ENCODE measurements around the gene TNFAIP3. TPM values are rescaled to one million over a fixed set of nuclear protein-coding genes. Genes with fewer than 3 reads are reported as not detected.

TNFAIP3 gene
- total RNA-seq, 1 donor from 2014 or later: 250 TPM

DNA sequence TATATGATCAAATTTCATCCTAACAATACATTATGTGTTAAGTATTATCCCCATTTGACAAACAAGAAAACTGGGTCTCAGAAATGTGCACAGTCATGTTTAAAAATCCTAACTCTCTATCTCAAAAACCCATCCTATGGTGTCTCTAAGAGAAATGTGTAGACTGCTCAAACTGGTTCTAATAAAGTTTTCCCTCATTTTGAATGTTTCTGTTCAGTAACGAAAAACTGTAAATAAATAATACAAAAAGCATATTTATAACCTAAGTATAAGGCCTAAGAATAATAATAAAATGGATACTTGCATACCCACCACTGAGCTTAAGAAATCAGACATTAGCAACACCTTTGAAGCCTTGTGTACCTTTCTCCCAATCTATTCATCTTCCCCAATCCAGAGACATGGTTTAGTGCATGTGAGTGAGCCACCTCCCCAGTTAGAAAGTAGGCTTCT, 39.0 kb downstream of the TNFAIP3 start:
- intact Hi-C loops (cut with micrococcal nuclease): loop anchor here (5.0 kb wide), 2 partner anchors 686 to 689 kb away; partner anchors contain the start of gene IFNGR1
- H3K4me3 Mint-ChIP-seq: peak overlapping the region; percentile 48

GRCh38 chr6:137907170-137907569, 40.1 kb downstream of the TNFAIP3 start:
- Mint-ChIP-seq H3K4me1 (ENCODE audit: low read depth) (peaks cover 87% of the 10 kb centered on the region), H3K36me3 (ENCODE audit: low read depth) (peaks cover 2% of the 10 kb centered on the region), H3K4me3 (no peak overlapping the region), H3K27ac (peak overlapping the region; percentile 66), H3K27me3 (ENCODE audit: insufficient read depth) (no peaks in the 10 kb centered on the region), H3K9me3 (no peaks in the 10 kb centered on the region)
- DNase-seq (ENCODE audit: low spot score): no peak
- intact Hi-C loops (cut with micrococcal nuclease): loop anchor here (5.0 kb wide), 2 partner anchors 685 to 690 kb away; partner anchors contain the start of gene IFNGR1

More for the DNA sequence above, 39.0 kb downstream of the TNFAIP3 start:
- no peaks in the 10 kb centered on the region for H3K27me3 Mint-ChIP-seq (ENCODE audit: insufficient read depth)
- H3K27ac Mint-ChIP-seq: peak overlapping the region; percentile 76
- H3K4me1 Mint-ChIP-seq (ENCODE audit: low read depth): peaks cover 76% of the 10 kb centered on the region
- H3K36me3 Mint-ChIP-seq (ENCODE audit: low read depth): peaks cover 2% of the 10 kb centered on the region
- no peak for DNase-seq (ENCODE audit: low spot score)
- no peaks in the 10 kb centered on the region for H3K9me3 Mint-ChIP-seq

- Mint-ChIP-seq H3K27ac (peak overlapping the region; percentile 84), H3K4me3 (peak overlapping the region; percentile 46), H3K36me3 (ENCODE audit: low read depth) (peaks cover 10% of the 10 kb centered on the region), H3K9me3 (peaks cover 11% of the 10 kb centered on the region), H3K27me3 (ENCODE audit: insufficient read depth) (no peaks in the 10 kb centered on the region), H3K4me1 (ENCODE audit: low read depth) (peaks cover 70% of the 10 kb centered on the region)
- intact Hi-C loops (cut with micrococcal nuclease): loop anchor here (1.0 to 5.0 kb wide), 3 partner anchors 18 to 692 kb away; partner anchors contain the start of gene IFNGR1
- DNase-seq (ENCODE audit: low spot score): no peak
Measured at GRCh38 chr6:137909533-137909932, 42.5 kb downstream of the TNFAIP3 start.

DNA sequence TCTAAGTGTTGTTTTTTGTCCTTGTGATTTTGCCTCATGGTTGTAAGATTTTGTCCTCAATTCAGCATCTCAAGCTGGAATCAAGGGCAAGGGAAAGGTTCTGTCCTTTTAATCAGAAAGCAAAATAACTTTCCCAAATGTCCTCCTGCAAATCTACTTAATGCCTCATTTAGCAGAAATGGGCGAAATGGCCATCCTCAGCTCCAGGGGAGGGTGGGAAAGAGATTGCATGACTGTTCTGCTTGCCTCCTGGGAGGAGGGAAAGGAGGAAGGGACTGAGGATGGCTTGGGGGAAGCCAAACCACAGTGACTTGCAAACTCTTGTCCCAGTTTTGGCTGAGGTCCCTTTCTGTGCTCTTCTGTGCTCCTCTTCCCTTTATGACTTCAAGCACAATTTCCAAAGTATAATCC, 43.4 kb downstream of the TNFAIP3 start:
- no peak overlapping the region for H3K27ac Mint-ChIP-seq
- H3K4me3 Mint-ChIP-seq: no peak overlapping the region
- H3K36me3 Mint-ChIP-seq (ENCODE audit: low read depth): peaks cover 13% of the 10 kb centered on the region
- intact Hi-C loops (cut with micrococcal nuclease): no loop called here
- peaks cover 16% of the 10 kb centered on the region for H3K9me3 Mint-ChIP-seq
- peaks cover 62% of the 10 kb centered on the region for H3K4me1 Mint-ChIP-seq (ENCODE audit: low read depth)
- H3K27me3 Mint-ChIP-seq (ENCODE audit: insufficient read depth): no peaks in the 10 kb centered on the region
- no peak for DNase-seq (ENCODE audit: low spot score)

GRCh38 chr6:137910843-137911456, 43.9 kb downstream of the TNFAIP3 start:
- H3K27me3 Mint-ChIP-seq (ENCODE audit: insufficient read depth): no peaks in the 10 kb centered on the region
- H3K4me3 Mint-ChIP-seq: no peak overlapping the region
- no peak overlapping the region for H3K27ac Mint-ChIP-seq
- intact Hi-C loops (cut with micrococcal nuclease): no loop called here
- no peak for DNase-seq (ENCODE audit: low spot score)
- peaks cover 21% of the 10 kb centered on the region for H3K9me3 Mint-ChIP-seq
- peaks cover 59% of the 10 kb centered on the region for H3K4me1 Mint-ChIP-seq (ENCODE audit: low read depth)
- H3K36me3 Mint-ChIP-seq (ENCODE audit: low read depth): peaks cover 13% of the 10 kb centered on the region

- H3K27me3 Mint-ChIP-seq (ENCODE audit: insufficient read depth): no peaks in the 10 kb centered on the region
- H3K36me3 Mint-ChIP-seq (ENCODE audit: low read depth): peaks cover 14% of the 10 kb centered on the region
- no peak overlapping the region for H3K4me3 Mint-ChIP-seq
- intact Hi-C loops (cut with micrococcal nuclease): no loop called here
- no peak overlapping the region for H3K27ac Mint-ChIP-seq
- no peak for DNase-seq (ENCODE audit: low spot score)
- H3K4me1 Mint-ChIP-seq (ENCODE audit: low read depth): peaks cover 51% of the 10 kb centered on the region
- peaks cover 24% of the 10 kb centered on the region for H3K9me3 Mint-ChIP-seq
Measured at GRCh38 chr6:137911675-137912191, 44.7 kb downstream of the TNFAIP3 start.

DNA sequence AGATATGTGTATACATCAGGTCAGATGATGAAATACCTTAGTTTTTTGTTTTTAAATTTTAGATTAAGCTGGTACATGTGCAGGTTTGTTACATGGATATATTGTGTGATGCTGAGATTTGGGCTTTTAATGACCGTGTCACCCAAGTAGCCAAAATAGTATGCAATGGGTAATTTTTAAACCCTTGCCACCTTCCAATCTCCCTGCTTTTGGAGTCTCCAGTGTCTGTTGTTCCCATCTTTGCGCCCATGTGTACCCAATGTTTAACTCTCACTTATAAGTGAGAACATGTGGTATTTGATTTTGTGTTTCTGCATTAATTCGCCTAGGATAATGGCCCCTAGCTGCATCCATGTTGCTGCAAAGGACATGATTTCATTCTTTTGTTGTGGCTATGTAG, 45.8 kb downstream of the TNFAIP3 start:
- H3K4me1 Mint-ChIP-seq (ENCODE audit: low read depth): peaks cover 44% of the 10 kb centered on the region
- intact Hi-C loops (cut with micrococcal nuclease): no loop called here

DNA sequence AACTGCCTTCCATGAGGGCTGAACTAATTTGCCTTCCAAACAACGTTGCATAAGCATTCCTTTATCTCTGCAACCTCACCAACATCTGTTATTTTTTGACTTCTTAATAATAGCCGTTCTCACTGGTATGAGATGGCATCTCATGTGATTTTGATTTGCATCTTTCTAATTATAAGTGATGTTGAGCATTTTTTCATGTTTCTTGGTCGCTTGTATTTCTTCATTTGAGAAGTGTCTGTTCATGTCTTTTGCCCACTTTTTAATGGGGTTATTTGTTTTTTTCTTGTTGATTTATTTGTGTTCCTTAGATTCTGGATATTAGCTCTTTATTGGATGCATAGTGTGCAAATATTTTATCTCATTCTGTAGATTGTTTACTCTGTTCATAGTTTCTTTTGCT, 46.4 kb downstream of the TNFAIP3 start:
- intact Hi-C loops (cut with micrococcal nuclease): no loop called here
- Mint-ChIP-seq H3K27me3 (ENCODE audit: insufficient read depth) (no peaks in the 10 kb centered on the region), H3K9me3 (peaks cover 24% of the 10 kb centered on the region), H3K36me3 (ENCODE audit: low read depth) (peaks cover 14% of the 10 kb centered on the region), H3K4me3 (no peak overlapping the region), H3K27ac (no peak overlapping the region), H3K4me1 (ENCODE audit: low read depth) (peaks cover 40% of the 10 kb centered on the region)
- DNase-seq (ENCODE audit: low spot score): no peak

More for the DNA sequence above, 45.8 kb downstream of the TNFAIP3 start:
- H3K9me3 Mint-ChIP-seq: peaks cover 24% of the 10 kb centered on the region
- DNase-seq (ENCODE audit: low spot score): no peak
- no peak overlapping the region for H3K4me3 Mint-ChIP-seq
- no peaks in the 10 kb centered on the region for H3K27me3 Mint-ChIP-seq (ENCODE audit: insufficient read depth)
- peaks cover 14% of the 10 kb centered on the region for H3K36me3 Mint-ChIP-seq (ENCODE audit: low read depth)
- no peak overlapping the region for H3K27ac Mint-ChIP-seq

GRCh38 chr6:137913996-137914529, 47.0 kb downstream of the TNFAIP3 start:
- Mint-ChIP-seq H3K27me3 (ENCODE audit: insufficient read depth) (no peaks in the 10 kb centered on the region), H3K36me3 (ENCODE audit: low read depth) (peaks cover 14% of the 10 kb centered on the region), H3K27ac (no peak overlapping the region), H3K4me3 (no peak overlapping the region), H3K4me1 (ENCODE audit: low read depth) (peaks cover 40% of the 10 kb centered on the region), H3K9me3 (peaks cover 24% of the 10 kb centered on the region)
- DNase-seq (ENCODE audit: low spot score): no peak
- intact Hi-C loops (cut with micrococcal nuclease): no loop called here

DNA sequence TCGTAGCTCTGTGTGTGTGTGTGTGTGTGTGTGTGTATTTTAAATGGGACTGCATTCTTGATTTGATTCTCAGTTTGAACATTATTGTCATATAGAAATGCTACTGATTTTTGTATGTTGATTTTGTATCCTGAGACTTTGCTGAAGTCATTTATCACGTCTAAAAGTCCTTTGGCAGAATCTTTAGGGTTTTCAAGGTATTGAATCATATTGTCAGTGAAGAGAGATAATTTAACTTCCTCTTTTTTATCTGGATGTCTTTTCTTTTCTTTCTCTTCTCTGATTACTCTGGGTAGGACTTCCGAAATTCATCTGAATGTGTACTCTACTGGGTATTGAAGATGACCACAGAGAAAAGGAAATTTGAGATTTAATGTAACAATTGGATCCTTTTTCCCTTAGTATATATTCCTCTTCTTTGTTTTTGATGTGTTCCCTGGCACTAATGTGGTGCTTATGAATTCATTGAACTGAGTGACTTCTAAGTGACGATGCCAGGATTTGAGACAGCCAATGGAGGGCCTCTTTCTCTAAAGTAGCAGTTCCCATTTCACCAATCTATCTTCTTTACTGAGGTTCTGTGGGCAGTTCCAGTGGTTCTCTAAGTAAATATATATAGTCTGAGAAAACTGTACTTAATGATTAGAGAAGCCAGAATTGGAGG, 47.6 kb downstream of the TNFAIP3 start:
- intact Hi-C loops (cut with micrococcal nuclease): no loop called here
- Mint-ChIP-seq H3K27me3 (ENCODE audit: insufficient read depth) (no peaks in the 10 kb centered on the region), H3K4me3 (no peak overlapping the region), H3K27ac (no peak overlapping the region), H3K9me3 (peaks cover 24% of the 10 kb centered on the region), H3K4me1 (ENCODE audit: low read depth) (peaks cover 37% of the 10 kb centered on the region), H3K36me3 (ENCODE audit: low read depth) (peaks cover 14% of the 10 kb centered on the region)
- DNase-seq (ENCODE audit: low spot score): no peak

DNA sequence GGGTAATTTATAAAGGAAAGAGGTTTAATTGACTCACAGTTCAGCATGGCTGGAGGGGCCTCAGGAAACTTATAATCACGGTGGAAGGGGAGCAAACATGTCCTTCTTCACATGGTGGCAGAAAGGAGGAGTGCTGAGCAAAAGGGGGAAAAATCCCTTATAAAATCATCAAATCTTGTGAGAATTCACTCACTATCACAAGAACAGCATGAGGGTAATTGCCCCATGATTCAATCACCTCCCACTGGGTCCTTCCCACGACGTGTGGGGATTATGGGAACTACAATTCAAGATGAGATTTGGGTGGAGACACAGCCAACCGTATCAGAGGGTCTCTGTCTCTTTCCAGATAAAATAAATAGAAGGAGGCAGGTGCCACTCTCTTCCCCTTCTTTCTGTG, 48.7 kb downstream of the TNFAIP3 start:
- DNase-seq (ENCODE audit: low spot score): no peak
- H3K4me3 Mint-ChIP-seq: no peak overlapping the region
- H3K4me1 Mint-ChIP-seq (ENCODE audit: low read depth): peaks cover 26% of the 10 kb centered on the region
- intact Hi-C loops (cut with micrococcal nuclease): no loop called here
- no peaks in the 10 kb centered on the region for H3K27me3 Mint-ChIP-seq (ENCODE audit: insufficient read depth)
- peaks cover 14% of the 10 kb centered on the region for H3K36me3 Mint-ChIP-seq (ENCODE audit: low read depth)
- peaks cover 24% of the 10 kb centered on the region for H3K9me3 Mint-ChIP-seq
- H3K27ac Mint-ChIP-seq: no peak overlapping the region

DNA sequence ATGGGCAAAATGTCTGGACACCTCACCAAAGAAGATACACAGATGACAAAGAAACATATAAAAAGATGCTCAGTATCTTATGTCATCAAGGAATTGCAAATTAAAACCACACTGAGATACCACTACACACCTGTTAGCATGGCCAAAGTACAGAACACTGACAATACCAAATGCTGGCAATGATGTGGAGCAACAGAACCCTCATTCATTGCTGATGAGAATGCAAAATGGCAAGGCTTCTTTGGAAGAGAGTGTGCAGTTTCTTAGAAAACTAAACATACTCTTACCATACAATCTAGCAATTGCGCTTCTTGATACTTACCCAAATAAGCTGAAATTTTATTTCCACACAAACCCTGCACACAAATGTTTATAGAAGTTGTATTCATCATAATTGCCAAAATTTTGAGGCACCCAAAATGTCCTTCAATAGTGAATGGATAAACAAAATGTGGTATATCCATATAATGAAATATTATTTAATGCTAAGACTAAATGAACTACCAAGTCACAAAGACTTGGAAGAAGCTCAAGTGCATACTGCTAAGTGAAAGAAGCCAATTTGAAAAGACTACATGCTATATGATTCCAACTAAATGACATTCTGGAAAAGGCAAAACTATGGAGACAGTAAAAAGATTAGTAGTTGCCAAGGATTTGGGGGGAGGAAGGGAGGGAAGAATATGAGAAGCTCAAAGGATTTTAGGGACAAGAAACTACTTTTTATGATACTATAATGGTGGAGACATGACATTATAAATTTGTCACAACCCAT, 50.7 kb downstream of the TNFAIP3 start:
- no peak overlapping the region for H3K27ac Mint-ChIP-seq
- no peak overlapping the region for H3K4me3 Mint-ChIP-seq
- peaks cover 24% of the 10 kb centered on the region for H3K9me3 Mint-ChIP-seq
- intact Hi-C loops (cut with micrococcal nuclease): no loop called here
- DNase-seq (ENCODE audit: low spot score): no peak
- H3K4me1 Mint-ChIP-seq (ENCODE audit: low read depth): peaks cover 17% of the 10 kb centered on the region
- peaks cover 11% of the 10 kb centered on the region for H3K36me3 Mint-ChIP-seq (ENCODE audit: low read depth)
- no peaks in the 10 kb centered on the region for H3K27me3 Mint-ChIP-seq (ENCODE audit: insufficient read depth)

Data from activated T-helper 1 cell treated with anti-CD3 and anti-CD28 coated beads, Interleukin-12 subunit alpha, Interleukin-12 subunit beta, Interleukin-2, Interleukin-4 antibody, amounts not matched to agents 30 ng/mL and 10 ng/mL and 1 ng/mL, durations not matched to agents 14 hours and 24 hours and 36 hours (primary cell).